ENCODE data around the gene GCLM.
A peak's percentile ranks its signal among the peaks of the same experiment; 100 is the strongest.

The GCLM gene

GRCh38 chr1:93842750-93843500, 66.3 kb downstream of the GCLM start:
- no peak for TF ChIP-seq CTCF (IDR thresholded peaks at IDR 0.05; ENCODE audit: low read length, missing control alignments)
- DNase-seq (ENCODE audit: low read depth) = peak; percentile 26
- H3K4me3 ChIP-seq (replicated peaks; ENCODE audit: low read depth, low read length) = no peak overlapping the region

- DNase-seq (ENCODE audit: low read depth) = no peak
- TF ChIP-seq CTCF (IDR thresholded peaks at IDR 0.05; ENCODE audit: low read length, missing control alignments) = no peak
- H3K4me3 ChIP-seq (replicated peaks; ENCODE audit: low read depth, low read length) = no peak overlapping the region
Measured at GRCh38 chr1:93841771-93842170, 67.5 kb downstream of the GCLM start.

GRCh38 chr1:93840956-93841482, 68.2 kb downstream of the GCLM start:
- DNase-seq (ENCODE audit: low read depth) = no peak
- TF ChIP-seq CTCF (IDR thresholded peaks at IDR 0.05; ENCODE audit: low read length, missing control alignments) = no peak
- H3K4me3 ChIP-seq (replicated peaks; ENCODE audit: low read depth, low read length) = no peak overlapping the region

- no peak for DNase-seq (ENCODE audit: low read depth)
- no peak overlapping the region for H3K4me3 ChIP-seq (replicated peaks; ENCODE audit: low read depth, low read length)
- TF ChIP-seq CTCF (IDR thresholded peaks at IDR 0.05; ENCODE audit: low read length, missing control alignments) = no peak
Measured at GRCh38 chr1:93839753-93840152, 69.5 kb downstream of the GCLM start.

- no peak overlapping the region for H3K4me3 ChIP-seq (replicated peaks; ENCODE audit: low read depth, low read length)
- TF ChIP-seq CTCF (IDR thresholded peaks at IDR 0.05; ENCODE audit: low read length, missing control alignments) = no peak
- peak; percentile 91 for DNase-seq (ENCODE audit: low read depth)
Measured at GRCh38 chr1:93839307-93839706, 69.9 kb downstream of the GCLM start.

- TF ChIP-seq CTCF (IDR thresholded peaks at IDR 0.05; ENCODE audit: low read length, missing control alignments) = no peak
Measured at GRCh38 chr1:93837961-93838360, 71.3 kb downstream of the GCLM start.

More at GRCh38 chr1:93837961-93838360, 71.3 kb downstream of the GCLM start:
- no peak for DNase-seq (ENCODE audit: low read depth)
- H3K4me3 ChIP-seq (replicated peaks; ENCODE audit: low read depth, low read length) = no peak overlapping the region

Measured in fibroblast of pulmonary artery (primary cell).